Transverse colon (tissue), 4 donors: Measurements from ENCODE around the gene KHDC1. TPM values are rescaled to one million over a fixed set of nuclear protein-coding genes. Genes with fewer than 3 reads are reported as not detected.
"Not testable (repeated sequence)": the region's sequence is repeated elsewhere in the genome, so short reads cannot be mapped to it uniquely, and the experiment has no call there.

Source experiments
- DNase-seq: peaks from one replicate; pipeline ENCODE4 v3.0.0-alpha.2; 2019
- H3K27ac ChIP-seq, 4 donors: fragments of 200-600 bp; sonication (generic); 2 replicates each; pipeline ENCODE4 v1.5.1; 2016 to 2018; ENCODE audit warnings: inconsistent platforms in 4 of 4
- H3K27me3 ChIP-seq: fragments of 200-600 bp; sonication (generic); 2 replicates; pipeline ENCODE4 v1.5.1; 2017; ENCODE audit warnings: inconsistent platforms
- H3K36me3 ChIP-seq, 4 donors: fragments of 200-600 bp; sonication (generic); 2 replicates each; pipeline ENCODE4 v1.5.1; 2017 to 2019; ENCODE audit warnings: inconsistent platforms in 4 of 4
- H3K4me1 ChIP-seq, 4 donors: fragments of 200-600 bp; sonication (generic); 2 replicates each; pipeline ENCODE4 v1.5.1; 2017 to 2020; ENCODE audit warnings: inconsistent platforms in 4 of 4
- H3K4me3 ChIP-seq, 4 donors: fragments of 200-600 bp; sonication (generic); 1 replicate in 1 of 4; 2 replicates in 3 of 4; pipeline versions ENCODE4 v1.5.1 to v1.6.1; 2017 to 2019; ENCODE audit warnings: inconsistent platforms in 4 of 4
- H3K9me3 ChIP-seq, 2 donors: fragments of 200-600 bp; sonication (generic); 2 replicates each; pipeline ENCODE4 v1.5.1; 2017 to 2019; ENCODE audit warnings: inconsistent platforms in 2 of 2
- CTCF ChIP-seq, 5 experiments: fragments of 200-600 bp in 3 of 5; fragments of 450-650 bp in 2 of 5; sonication (generic) in 3 of 5; IDR thresholded peaks; 1 replicate in 2 of 5; 2 replicates in 3 of 5; pipeline ENCODE4 v1.5.1; 2016 to 2017; ENCODE audit warnings: antibody characterized with exemption in 5 of 5, inconsistent platforms in 3 of 5, mild to moderate bottlenecking in 2 of 5, moderate library complexity in 1 of 5
- EP300 ChIP-seq: sonication (generic); formaldehyde crosslinking; IDR thresholded peaks from one replicate; pipeline ENCODE4 v1.6.1; 2017; ENCODE audit warnings: antibody characterized with exemption, low read depth
- POLR2A ChIP-seq: fragments of 450-650 bp; IDR thresholded peaks from one replicate; pipeline ENCODE4 v1.6.1; 2016; ENCODE audit warnings: antibody characterized with exemption, mild to moderate bottlenecking, moderate library complexity
- POLR2AphosphoS5 ChIP-seq, 3 donors: sonication (generic); formaldehyde crosslinking; IDR thresholded peaks; one replicate each; pipeline ENCODE4 v1.6.1; 2016; ENCODE audit warnings: antibody characterized with exemption in 3 of 3
- WGBS, 2 donors: methylation state at CpG; one replicate each; pipeline ENCODE4 v1.1.5; 2018; ENCODE audit warnings: low coverage in 1 of 2; 5-methylcytosine and 5-hydroxymethylcytosine counted together
- in situ Hi-C, 4 donors: fragments of 200-750 bp; cut with MboI; loops; one replicate each; pipeline versions ENCODE4 v1.15.0 to v1.15.1; 2017; ENCODE audit warnings: low sequenced_read_pairs in 3 of 4, low pct_ligation_motif_present in 1 of 4, low pct_unique_long_range_greater_than_20kb in 1 of 4
- intact Hi-C: fragments of 100-400 bp; cut with DNase I; formaldehyde crosslinking; loops from one replicate; pipeline ENCODE4 v1.15.1; 2023; ENCODE audit warnings: low total_unique reads
- total RNA-seq, 4 donors: library from RNA; depleted of rRNA; stranded (reverse); fragments of >200 nt; gene quantifications; one replicate each; pipeline ENCODE4 v1.1.0, GENCODE V29; 2016

Gene KHDC1
- total RNA-seq, 4 donors from 2014 or later = 1.1 to 2.1 TPM; not detected in 2

- whole genome bisulfite sequencing, 2 donors = 94% methylated on average over 3 of the region's 3 CpGs; no CpG with 5 or more reads in 1 of the 2 donors
- no peak for DNase-seq
- intact Hi-C loops (no loop called here), in situ Hi-C loops (no loop called here)
- H3K4me1 ChIP-seq = peaks cover 0 to 14% (median 3%) of the 10 kb centered on the region in 4 donors
- no peaks in the 10 kb centered on the region for H3K36me3 ChIP-seq
- TF ChIP-seq POLR2AphosphoS5 (IDR thresholded peaks at IDR 0.05) (no peak), EP300 (no peak), POLR2A (no peak), CTCF (IDR thresholded peaks at IDR 0.05) (no peak)
- H3K27me3 ChIP-seq = no peaks in the 10 kb centered on the region
- no peaks in the 10 kb centered on the region for H3K9me3 ChIP-seq
- H3K27ac ChIP-seq = no peak overlapping the region
- H3K4me3 ChIP-seq = no peak overlapping the region
These were observed 1.4 kb upstream of the KHDC1 start for GRCh38 chr6:73264446-73264845.

- no peaks in the 10 kb centered on the region for H3K9me3 ChIP-seq
- no peaks in the 10 kb centered on the region for H3K36me3 ChIP-seq
- in situ Hi-C loops (no loop called here), intact Hi-C loops (no loop called here)
- peaks cover 0 to 14% (median 3%) of the 10 kb centered on the region in 4 donors for H3K4me1 ChIP-seq
- TF ChIP-seq CTCF (IDR thresholded peaks at IDR 0.05) (no peak), EP300 (no peak), POLR2A (no peak), POLR2AphosphoS5 (IDR thresholded peaks at IDR 0.05) (no peak)
- H3K27me3 ChIP-seq = no peaks in the 10 kb centered on the region
- peak overlapping the region; percentile 55 to 70 (median 66) for H3K4me3 ChIP-seq
- 52 to 57% methylated on average over 1 to 6 of the region's 7 CpGs for WGBS, 2 donors
- H3K27ac ChIP-seq = peak overlapping the region in 2 of 4 donors; percentile 59 to 62
- DNase-seq = no peak
These were observed 544 bp upstream of the KHDC1 start for GRCh38 chr6:73263570-73263909.

GRCh38 chr6:73258721-73259120 is 4.3 kb downstream of the KHDC1 start:
- Histone ChIP-seq H3K4me1 (peaks cover 0 to 11% (median 3%) of the 10 kb centered on the region in 4 donors), H3K4me3 (no peak overlapping the region), H3K36me3 (no peaks in the 10 kb centered on the region), H3K27me3 (no peaks in the 10 kb centered on the region), H3K9me3 (no peaks in the 10 kb centered on the region), H3K27ac (no peak overlapping the region)
- in situ Hi-C loops (no loop called here), intact Hi-C loops (no loop called here)
- 100% methylated on average over 1 of the region's 1 CpG for WGBS, 2 donors
- TF ChIP-seq POLR2A (no peak), CTCF (IDR thresholded peaks at IDR 0.05) (no peak)
- no peak for DNase-seq

- DNase-seq, H3K27me3 ChIP-seq, H3K9me3 ChIP-seq, in situ Hi-C loops, H3K27ac ChIP-seq, H3K4me3 ChIP-seq, intact Hi-C loops, H3K36me3 ChIP-seq, H3K4me1 ChIP-seq: not testable (repeated sequence)
- 88 to 95% methylated on average over 4 to 5 of the region's 5 CpGs for WGBS, 2 donors
These were observed 8.7 kb downstream of the KHDC1 start for GRCh38 chr6:73254323-73254722.

- no peak for DNase-seq
- H3K4me3 ChIP-seq = no peak overlapping the region
- no peak overlapping the region for H3K27ac ChIP-seq
- H3K9me3 ChIP-seq = no peaks in the 10 kb centered on the region
- H3K4me1 ChIP-seq = no peaks in the 10 kb centered on the region
- in situ Hi-C loops = no loop called here
- no peaks in the 10 kb centered on the region for H3K36me3 ChIP-seq
- no peak for TF ChIP-seq CTCF (IDR thresholded peaks at IDR 0.05)
- no peak for TF ChIP-seq EP300
- no peak for TF ChIP-seq POLR2A
- no peak for TF ChIP-seq POLR2AphosphoS5 (IDR thresholded peaks at IDR 0.05)
- H3K27me3 ChIP-seq = no peaks in the 10 kb centered on the region
- WGBS, 2 donors = 87 to 100% methylated on average over 2 of the region's 2 CpGs
- intact Hi-C loops = no loop called here
These were observed 10.3 kb downstream of the KHDC1 start for GRCh38 chr6:73252703-73253102.
